ENCODE data around the gene CCDC83.
"Not testable (repeated sequence)": the region's sequence is repeated elsewhere in the genome, so short reads cannot be mapped to it uniquely, and the experiment has no call there.

The CCDC83 gene

DNA sequence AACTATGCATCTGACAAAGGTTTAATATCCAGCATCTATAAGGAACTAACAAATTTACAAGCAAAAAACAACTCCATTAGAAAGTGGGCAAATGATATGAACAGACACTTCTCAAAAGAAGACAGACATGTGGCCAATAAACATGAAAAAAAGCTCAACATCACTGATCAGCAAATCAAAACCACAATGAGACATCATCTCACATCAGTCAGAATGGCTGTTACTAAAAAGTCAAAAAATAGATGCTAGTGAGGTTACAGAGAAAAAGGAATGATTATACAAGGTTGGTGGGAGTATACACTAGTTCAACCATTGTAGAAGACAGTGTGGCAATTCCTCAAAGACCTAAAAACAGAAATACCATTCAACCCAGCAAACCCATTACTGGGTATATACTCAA is 14.3 kb upstream of the CCDC83 start:
- DNase-seq = not testable (repeated sequence)

DNA sequence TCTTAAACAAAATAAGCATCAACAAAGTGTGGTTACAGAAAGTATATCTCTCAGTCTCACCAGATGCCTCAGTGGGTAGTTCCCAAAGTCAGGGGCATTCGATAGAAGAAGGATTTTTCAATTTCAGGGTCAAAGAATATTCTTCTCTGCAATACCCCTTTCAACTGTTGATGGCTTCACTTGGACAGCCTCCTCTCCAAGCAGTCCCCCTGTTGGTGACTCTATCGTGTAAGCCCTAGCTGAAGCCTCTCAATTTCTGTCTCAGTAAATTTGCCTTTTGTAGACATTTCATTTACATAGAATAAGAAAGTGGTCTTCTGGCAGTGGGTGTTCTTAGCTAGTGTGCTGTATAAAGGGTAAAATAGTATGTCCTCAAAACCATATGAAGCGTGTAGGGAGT is 11.3 kb upstream of the CCDC83 start:
- no peak for DNase-seq

DNA sequence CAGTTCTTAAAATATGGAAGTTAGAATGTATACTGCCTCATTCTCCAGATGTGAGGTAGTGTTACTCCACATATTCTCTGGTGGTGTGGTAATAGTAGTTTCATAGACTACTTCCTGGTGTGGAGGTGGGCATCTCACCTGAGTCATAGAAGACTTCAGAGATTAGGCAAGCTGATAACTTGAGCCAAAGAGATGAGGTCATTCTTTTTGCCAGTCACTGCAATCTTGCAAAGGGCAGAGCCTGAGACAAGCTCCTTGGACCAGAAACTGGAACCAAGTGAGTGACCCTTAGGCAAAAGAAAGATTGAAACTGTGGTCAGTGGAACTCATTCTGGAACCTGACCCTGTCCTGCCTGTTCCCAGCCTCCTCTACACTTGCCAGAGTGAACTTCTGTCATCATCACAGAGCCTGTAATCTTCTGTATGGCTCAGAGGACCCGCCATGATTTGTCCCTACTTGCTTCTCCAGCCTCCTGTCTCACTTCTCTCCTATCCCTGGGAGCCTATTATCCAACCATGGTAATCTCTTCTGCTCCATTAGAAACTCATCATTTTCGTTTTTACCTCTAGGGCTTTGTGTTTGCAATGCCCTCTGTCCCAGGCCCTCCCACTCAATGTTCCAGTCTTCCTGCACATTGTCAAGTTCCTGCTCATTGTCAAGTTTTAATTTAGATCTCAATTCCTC is 10.6 kb upstream of the CCDC83 start:
- no peak for DNase-seq

DNA sequence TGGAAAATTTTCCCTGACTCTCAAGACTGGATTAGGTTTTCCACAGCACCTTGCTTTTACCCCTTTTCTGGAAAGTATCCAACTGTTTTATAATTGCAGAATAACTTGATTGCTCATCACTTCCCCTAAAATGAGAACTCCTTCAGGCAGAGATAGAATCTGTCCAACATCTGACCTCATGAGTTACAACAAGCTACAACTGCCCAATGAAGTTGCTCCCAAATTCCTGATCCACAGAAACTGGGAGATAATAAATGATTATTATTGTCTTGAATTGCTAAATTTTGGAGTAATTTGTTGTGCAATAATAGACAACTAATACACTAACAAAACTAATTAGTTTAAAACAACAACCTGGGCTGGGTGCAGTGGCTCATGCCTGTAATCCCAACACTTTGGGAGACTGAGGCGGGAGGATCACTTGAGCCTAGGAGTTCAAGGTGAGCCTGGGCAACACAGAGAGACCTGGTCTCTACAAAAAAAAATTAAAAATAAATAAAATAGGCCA is 10.0 kb upstream of the CCDC83 start:
- no peak for DNase-seq

DNA sequence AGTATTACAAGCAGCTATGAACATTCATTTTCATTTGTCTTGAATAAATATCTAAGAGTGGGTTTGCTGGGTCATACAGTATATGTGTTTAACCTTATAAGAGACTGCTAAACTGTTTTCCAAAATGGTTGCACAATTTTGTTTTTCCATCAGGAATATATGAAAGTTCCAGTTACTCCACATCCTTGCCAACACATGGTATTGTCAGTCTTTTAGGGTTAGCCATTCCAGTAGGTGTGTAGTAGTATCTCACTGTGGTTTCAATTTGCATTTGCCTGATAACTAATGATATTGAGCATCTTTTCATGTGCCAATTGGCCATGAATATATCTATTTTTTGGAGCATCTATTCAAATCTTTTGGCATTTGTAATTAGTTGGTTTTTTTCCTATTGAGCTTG is 7.7 kb upstream of the CCDC83 start:
- no peak for DNase-seq

DNA sequence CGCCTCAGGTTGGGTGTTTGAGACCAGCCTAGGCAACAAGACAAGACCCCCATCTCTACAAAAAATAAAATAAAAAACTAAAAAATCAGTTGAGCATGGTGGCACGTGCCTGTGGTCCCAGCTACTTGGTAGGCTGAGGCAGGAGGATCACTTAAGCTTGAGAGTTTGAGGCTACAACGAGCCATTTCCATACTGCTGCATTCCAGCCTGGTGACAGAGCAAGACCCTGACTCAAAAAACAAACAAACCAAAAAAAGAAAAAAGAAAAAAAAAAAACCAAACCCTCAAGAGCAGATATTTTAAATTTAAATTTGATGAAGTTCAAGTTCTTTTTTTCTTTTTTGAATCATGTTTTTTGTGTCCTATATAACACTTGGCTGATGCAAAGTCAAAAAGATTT is 7.2 kb upstream of the CCDC83 start:
- DNase-seq = no peak

DNA sequence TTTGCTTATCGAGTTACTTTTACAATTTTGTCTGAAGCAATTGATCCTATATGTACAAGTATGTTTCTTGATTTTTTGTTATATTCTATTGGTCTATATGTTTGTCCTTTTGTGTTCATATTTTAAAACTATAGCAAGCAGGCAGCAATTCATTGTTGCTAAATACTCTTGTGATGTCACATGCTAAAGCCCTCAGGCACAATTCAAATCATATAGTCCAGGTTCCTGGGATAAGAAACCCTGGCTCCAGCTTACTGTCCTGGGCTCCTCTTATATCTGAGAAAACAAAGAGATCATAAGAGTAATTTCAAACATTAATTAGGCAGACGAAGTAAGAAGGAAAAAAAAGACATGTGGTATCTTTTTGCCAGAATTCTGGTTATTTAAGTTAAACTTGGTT is 6.6 kb upstream of the CCDC83 start:
- DNase-seq = no peak

DNA sequence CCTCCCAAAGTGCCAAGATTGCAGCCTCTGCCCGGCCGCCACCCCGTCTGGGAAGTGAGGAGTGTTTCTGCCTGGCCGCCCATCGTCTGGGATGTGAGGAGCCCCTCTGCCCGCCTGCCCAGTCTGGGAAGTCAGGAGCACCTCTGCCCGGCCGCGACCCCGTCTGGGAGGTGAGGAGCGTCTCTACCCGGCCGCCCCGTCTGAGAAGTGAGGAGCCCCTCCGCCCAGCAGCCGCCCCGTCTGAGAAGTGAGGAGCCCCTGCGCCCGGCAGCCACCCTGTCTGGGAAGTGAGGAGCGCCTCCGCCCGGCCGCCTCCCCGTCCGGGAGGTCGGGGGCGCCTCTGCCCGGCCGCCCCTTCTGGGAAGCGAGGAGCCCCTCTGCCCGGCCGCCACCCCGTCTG is 2.4 kb upstream of the CCDC83 start:
- DNase-seq = not testable (repeated sequence)

DNA sequence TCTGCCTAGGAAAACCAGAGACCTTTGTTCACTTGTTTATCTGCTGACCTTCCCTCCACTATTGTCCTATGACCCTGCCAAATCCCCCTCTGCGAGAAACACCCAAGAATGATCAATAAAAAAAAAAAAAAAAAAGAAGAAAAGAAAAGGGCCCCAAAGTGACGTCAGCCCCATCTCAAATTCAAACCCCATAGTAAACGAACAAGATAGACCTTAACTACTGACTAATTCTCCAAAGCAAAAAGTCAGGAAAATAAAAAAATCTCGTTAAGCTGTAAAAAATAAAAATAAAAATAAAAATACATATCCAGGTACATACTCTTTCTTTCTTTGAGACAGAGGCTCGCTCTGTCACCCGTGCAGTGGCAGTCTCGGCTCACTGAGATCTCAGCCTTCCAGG is 1.6 kb upstream of the CCDC83 start:
- DNase-seq = not testable (repeated sequence)

DNA sequence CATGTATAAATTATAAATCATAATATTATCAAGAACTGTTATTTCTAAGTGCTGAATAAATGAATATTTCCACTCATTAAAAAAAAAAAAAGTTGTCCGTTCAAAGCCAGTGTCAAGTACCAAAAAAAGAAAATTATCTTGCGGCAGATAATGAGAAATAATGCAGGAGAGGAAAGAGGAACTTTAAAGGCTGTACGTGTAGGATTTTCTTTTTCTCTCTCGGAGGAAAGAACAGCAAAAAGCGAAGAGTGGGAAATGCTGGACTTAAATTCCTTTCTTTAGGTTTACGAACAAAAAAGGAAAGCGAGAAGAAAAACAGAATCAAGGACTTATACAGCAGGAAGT is 999 bp upstream of the CCDC83 start:
- DNase-seq = no peak

DNA sequence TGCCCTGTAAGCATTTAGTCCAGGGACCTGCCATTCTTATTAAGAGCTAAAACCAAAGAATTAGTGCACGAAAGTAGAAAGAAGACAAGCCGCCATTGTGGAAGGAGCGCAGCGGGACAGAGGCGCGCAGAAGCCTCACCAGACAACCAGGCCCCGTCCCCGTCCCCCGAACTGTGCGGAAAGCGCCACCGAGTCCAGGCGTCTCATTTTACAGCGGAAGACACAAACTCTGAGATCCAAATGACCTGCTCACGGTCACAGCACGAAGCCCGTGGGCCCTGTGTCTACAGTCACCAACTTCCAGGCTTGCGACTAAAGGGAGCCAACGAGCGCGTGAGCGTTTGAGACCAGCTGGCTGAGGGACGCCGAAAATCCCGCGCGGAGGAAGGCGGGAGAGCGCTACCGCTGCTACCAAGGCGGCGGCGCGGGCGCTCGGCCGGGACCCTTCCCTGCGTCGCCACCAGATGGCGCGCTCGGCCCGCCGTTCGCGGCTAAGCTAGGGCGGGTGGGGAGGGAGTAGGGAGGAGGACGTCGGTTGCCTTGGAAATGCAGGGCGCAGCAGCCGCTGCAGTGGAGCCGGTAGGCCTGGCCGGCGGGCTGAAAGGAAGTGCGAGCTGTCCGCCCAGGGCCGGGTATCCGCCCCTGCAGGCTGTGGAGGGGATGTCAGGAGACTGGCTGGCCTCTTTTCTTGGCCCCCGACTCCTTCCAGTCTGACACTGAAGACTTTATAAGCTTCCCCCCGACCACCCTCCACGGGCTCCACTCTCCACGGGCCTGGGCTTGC is 434 bp upstream of the CCDC83 start:
- DNase-seq = peak; percentile 86

DNA sequence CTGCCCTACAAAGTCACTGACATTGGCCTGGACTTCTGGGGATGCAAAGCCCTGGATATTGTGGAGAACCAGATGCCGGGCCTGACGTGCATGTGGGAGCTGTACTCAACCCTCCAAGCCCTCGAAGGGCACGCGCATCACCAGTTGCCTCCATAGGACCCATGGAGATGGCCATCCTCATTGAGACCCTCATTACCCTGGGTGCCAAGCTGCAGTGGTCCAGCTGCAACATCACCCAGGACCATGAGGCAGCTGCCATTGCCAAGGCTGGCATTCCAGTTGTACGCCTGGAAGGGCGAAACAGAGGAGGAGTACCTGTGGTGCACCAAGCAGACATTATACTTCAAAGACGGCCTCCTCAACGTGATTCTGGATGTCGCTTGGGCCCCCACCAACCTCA is 1.9 kb downstream of the CCDC83 start:
- no peak for DNase-seq

DNA sequence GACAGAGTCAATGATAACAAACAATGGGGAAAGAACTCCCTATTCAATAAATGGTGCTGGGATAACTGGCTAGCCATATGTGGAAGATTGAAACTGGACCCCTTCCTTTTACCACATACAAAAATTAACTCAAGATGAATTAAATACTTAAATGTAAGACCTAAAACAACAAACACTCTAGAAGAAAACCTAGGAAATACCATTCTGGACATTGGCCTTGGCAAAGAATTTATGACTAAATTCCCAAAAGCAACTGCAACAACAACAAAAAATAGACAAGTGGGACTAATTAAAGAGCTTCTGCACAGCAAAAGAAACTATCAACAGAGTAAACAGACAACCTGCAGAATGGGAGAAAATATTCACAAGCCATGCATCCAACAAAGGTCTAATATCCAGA is 4.4 kb downstream of the CCDC83 start:
- not testable (repeated sequence) for DNase-seq

DNA sequence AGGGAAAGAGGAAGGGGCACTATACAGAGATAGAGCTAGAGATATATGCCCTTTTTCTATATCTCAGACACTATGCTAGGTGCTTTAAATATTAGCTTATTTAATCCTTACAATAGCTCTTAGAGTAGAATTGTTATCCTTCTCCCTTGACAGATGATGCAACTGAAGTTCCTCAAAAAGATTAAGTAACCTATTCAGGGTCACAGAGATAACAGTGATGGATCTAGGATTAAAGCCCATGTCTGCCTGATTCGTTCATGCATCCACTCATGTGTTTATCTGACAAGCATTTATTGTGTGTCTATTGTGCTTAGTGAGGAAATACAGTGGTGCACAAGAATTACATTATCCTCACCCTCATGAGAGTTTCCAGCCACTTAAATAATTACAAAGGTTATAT is 8.7 kb downstream of the CCDC83 start:
- no peak for DNase-seq

DNA sequence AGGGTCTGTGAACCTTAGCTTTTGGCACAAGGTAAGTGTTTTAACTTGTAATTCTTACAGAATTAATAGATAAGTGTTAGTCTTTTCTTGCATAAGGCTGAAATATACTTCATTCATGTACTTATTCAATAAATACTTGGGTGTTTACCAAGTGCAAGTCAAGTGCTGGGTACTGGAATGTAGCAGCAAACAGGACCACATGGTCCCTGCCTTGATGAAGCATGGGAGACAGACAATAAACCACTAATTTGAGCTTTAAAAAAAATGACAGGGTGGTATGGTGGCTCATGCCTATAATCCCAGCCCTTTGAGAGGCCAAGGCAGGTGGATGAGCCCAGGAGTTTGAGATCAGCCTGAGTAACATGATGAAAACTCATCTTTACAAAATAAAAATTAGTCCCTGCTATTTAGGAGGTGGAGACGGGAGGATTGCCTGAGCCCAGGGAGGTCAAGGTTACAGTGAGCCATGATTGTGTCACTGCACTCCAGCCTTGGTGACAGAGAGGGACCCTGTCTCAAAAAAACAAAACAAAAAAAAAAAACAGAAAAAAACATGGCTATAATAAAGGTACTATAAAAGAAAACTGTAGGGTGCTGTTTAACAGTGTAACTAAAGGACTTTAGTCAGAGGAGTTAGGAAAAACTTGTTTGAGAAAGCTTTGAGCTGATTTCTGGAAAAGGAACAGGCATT is 11.1 kb downstream of the CCDC83 start:
- no peak for DNase-seq

DNA sequence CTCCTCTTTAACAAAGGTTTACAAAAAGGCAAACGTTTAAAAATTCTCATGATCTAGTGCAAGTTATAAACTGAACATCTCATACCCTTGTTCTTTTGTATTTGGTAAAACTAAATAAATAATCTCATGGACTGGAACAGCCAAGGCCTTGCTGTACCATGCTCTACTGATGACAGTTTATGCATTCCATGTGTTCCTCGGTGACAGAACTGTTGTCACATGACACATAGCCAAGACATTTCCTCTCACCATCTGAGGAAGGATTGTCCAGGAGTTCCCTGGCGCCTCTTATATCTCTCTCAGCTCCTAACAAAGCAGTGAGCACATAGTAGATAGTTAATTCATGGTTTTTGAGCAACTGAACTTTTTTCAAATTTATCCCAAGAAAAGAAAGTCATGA is 12.6 kb downstream of the CCDC83 start:
- no peak for DNase-seq

DNA sequence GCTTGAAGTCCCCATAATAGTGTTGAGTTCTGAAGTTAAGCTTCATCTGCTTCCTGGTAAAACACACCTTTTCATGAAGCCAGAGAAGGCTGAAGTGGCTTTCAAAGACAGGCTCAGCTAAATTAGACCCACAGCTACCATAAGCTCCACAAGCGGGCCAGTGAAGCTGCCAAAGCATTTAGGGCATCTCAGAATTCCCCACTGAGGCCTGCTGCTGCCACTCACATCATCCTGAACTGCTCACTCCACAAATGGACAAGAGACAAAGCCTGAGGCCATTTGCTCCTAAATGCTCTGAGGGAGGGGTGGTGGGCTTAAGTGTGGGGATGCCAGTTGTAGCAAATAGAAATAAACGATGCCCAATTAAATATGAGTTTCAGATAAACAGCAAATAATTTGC is 14.6 kb downstream of the CCDC83 start:
- DNase-seq = no peak

DNA sequence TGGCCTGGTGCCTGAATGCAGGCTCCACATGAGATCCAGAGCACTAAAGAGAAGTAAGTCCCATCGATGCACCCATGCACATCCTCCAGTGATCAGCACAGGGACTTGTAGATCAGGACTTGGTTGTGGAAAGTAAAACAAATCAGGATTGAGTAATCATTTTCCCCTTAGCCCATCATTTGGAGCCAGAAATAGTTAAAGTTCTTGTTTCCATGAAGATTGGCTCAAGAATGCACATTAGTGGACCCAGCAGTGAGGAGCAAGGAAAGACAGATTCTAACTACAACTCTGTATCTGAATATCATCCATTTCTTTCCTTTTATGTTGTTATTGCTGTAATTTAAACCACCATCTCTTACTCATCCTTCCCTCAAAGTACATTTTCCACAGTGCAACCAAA is 19.1 kb downstream of the CCDC83 start:
- no peak for DNase-seq

DNA sequence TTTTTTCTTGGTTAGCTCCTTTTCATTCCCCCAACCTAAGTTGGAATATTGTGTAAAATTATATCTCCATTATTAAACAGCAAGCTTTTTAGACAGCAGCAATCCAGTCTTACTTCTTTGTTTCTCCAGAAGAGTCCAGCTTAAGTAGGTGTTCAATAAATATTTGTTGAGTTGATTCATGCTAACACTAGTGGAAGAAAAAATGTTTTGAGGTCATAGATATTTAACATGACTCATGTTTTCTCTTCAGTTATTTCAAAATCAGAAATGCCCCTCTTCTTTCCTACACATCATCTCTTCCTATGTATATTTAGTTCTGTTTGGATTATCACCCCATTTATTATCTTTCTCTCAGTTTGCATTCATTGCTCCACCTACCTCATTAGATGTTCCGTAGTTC is 20.3 kb downstream of the CCDC83 start:
- no peak for DNase-seq

DNA sequence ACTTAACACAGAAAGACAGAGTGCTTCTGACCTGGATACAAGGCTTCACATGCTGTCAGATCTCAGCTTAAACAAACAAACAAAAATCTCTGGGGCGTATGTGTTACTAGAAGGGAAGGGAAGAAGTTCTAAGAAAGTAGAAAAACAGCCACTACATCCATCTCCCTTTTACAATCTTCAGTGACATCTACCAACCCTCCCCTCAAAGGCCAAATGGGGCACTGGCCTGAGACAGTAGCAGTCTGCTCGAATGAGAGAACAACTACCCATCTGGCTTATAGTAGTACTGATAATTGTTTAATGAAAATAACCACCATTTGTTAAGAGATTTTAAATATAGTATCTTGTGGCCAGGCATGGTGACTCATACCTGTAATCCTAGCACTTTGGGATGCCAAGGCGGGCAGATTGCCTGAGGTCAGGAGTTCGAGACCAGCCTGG is 29.4 kb downstream of the CCDC83 start:
- no peak for DNase-seq

DNA sequence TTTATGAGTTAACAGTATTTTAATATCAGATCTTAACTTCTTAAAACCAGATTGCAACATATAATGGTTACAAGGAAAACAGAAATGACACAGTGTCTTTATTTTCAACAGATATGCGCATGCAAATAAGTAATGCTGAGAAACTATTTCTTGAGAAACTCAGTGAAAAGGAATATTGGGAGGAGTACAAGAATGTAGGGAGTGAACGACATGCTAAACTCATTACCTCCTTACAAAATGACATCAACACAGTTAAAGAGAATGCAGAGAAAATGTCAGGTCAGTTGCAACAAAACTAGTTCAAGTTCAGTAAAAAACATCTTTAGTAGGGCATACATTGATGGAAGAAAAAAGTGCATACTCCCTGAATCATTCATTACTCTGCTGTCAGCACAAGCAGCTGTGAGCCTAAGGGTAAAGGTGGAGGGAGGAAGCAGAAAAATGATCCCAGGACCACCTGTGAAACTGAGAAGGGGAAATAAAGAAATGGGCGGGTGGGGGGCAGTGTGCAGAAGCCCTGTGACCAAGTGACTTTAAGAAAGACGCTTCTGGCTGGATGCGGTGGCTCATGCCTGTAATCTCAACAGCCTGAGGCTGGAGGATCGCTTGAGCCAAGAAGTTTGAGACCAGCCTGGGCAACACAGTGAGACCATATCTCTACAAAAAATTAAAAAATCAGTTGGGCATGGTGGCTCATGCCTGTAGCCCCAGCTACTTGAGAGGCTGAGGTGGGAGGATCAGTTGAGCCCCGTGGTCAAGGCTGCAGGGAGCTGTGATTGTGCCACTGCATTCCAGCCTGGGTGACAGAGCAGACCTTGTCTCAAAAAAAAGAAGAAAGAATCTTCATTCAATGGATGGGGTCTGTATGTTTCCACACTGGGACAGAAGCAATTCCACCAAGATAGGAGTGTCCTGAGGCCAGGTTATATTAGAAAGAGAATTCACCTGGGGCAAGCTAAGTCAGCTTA is 31.2 kb downstream of the CCDC83 start:
- DNase-seq = no peak

DNA sequence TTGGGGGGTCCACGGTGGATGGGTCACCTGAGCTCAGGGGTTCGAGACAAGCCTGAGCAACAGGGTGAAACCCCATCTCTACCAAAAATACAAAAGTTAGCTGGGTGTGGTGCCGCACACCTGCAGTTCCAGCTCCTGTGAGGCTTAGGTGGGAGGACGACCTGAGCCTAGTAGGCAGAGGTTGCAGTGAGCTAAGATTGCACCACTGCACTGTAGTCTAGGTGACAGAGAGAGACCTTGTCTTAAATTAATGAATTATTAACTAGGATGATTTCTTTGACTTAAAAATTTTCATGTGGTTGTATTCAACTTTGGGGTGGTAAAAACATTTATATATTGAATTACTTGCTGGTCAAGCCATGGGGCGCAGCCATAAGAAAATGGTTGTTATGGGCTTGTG is 33.9 kb downstream of the CCDC83 start:
- DNase-seq = no peak

Data from NCI-H1105 treated with DMSO at 0.1 percent for 48 hours (cell line).